ENCODE data around the gene LRMDA. TPM values are rescaled to one million over a fixed set of nuclear protein-coding genes. Genes with fewer than 3 reads are reported as not detected.

Gene LRMDA
- polyA plus RNA-seq, 3 donors: 39.8 to 59.6 (median 56.4) TPM

DNA sequence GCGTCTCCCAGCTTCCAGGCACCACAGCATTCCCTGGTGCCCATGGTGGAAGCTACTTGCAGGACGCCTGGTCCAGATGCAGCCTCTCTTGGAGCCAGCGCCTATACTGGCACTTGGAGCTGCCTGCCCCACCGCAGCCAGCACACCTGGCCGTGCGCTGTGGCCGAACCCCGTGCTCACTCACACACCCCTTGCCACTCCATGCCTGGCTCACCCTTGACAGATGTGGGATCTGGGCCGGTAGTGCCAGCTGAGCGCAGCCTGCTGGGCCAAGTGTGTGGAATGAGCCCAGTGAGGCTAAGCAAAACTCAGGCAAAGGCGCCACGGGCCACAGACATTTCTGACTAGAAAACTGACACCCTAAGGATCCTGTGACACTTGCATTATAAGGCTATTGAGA lies 884.8 kb downstream of the LRMDA start:
- Mint-ChIP-seq H3K27me3 (ENCODE audit: low read depth in 3 of 3) (peaks cover 0 to 2% (median 0%) of the 10 kb centered on the region in 3 donors), H3K27ac (no peak overlapping the region)

DNA sequence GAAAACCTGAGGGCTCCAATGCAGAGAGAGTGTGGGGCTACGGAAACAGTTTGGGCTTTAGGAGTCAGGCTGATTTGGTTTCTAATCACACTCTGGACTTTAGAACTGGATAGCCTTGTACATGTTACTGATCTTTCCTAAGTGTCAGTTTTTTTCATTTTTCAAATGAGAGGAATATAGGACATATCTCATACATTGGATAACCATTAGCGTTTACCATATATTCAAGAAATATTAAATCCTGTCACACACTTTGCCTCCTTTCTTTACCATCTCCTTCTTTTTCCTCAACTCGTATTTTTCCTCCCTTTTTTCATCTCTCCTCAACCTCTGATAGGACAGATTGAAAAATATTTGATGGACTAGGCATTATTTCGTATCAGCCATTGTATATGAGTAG lies 885.7 kb downstream of the LRMDA start:
- Histone ChIP-seq H3K4me1 (ENCODE audit: control insufficient read depth in 1 of 2, insufficient read depth in 2 of 2, low read length in 2 of 2) (peaks cover 13 to 15% of the 10 kb centered on the region in 2 donors), H3K36me3 (replicated peaks in 1 of 2; ENCODE audit: control insufficient read depth in 1 of 2, insufficient read depth in 2 of 2, low read length in 2 of 2) (no peaks in the 10 kb centered on the region), H3K9me3 (replicated peaks in 1 of 2; ENCODE audit: control insufficient read depth in 1 of 2, insufficient read depth in 1 of 2, low read length in 2 of 2) (no peaks in the 10 kb centered on the region), H3K4me3 (replicated peaks in 1 of 3; ENCODE audit: low read depth in 2 of 3, low read length in 3 of 3) (no peak overlapping the region), H3K27ac (ENCODE audit: low read depth in 1 of 2, low read length in 2 of 2) (no peak overlapping the region), H3K79me2 (ENCODE audit: insufficient read depth, low read length) (no peaks in the 10 kb centered on the region), H3K4me2 (replicated peaks; ENCODE audit: extremely low read depth, low read length, poor library complexity, severe bottlenecking) (no peak overlapping the region), H2AFZ (ENCODE audit: insufficient read depth, low read depth, low read length, poor library complexity, severe bottlenecking) (no peak overlapping the region), H4K20me1 (ENCODE audit: insufficient read depth, low read length) (no peaks in the 10 kb centered on the region), H3K27me3 (ENCODE audit: control insufficient read depth in 2 of 2, insufficient read depth in 2 of 2, low read length in 2 of 2) (no peaks in the 10 kb centered on the region), H3K9ac (ENCODE audit: insufficient read depth, low read length, poor library complexity, severe bottlenecking) (no peak overlapping the region)
- no peak for TF ChIP-seq CTCF (IDR thresholded peaks at IDR 0.05)
- DNase-seq: no peak
- Mint-ChIP-seq H3K36me3 (peaks cover 0 to 4% of the 10 kb centered on the region in 2 donors), H3K9me3 (peaks cover 0 to 6% (median 0%) of the 10 kb centered on the region in 7 donors), H3K27me3 (ENCODE audit: low read depth in 3 of 3) (peaks cover 0 to 2% (median 0%) of the 10 kb centered on the region in 3 donors), H3K4me1 (peaks cover 24% of the 10 kb centered on the region), H3K4me3 (no peak overlapping the region), H3K27ac (no peak overlapping the region)
- intact Hi-C loops (cut with micrococcal nuclease): no loop called here
- WGBS (ENCODE audit: insufficient coverage): 100% methylated on average over 1 of the region's 4 CpGs

More for the DNA sequence above, 884.8 kb downstream of the LRMDA start:
- WGBS (ENCODE audit: insufficient coverage): 100% methylated on average over 10 of the region's 12 CpGs
- Histone ChIP-seq H3K4me3 (replicated peaks in 1 of 3; ENCODE audit: low read depth in 2 of 3, low read length in 3 of 3) (no peak overlapping the region), H3K27ac (ENCODE audit: low read depth in 1 of 2, low read length in 2 of 2) (no peak overlapping the region), H4K20me1 (ENCODE audit: insufficient read depth, low read length) (no peaks in the 10 kb centered on the region), H3K4me1 (ENCODE audit: control insufficient read depth in 1 of 2, insufficient read depth in 2 of 2, low read length in 2 of 2) (peaks cover 13 to 16% of the 10 kb centered on the region in 2 donors), H3K79me2 (ENCODE audit: insufficient read depth, low read length) (no peaks in the 10 kb centered on the region), H3K9ac (ENCODE audit: insufficient read depth, low read length, poor library complexity, severe bottlenecking) (no peak overlapping the region), H3K9me3 (replicated peaks in 1 of 2; ENCODE audit: control insufficient read depth in 1 of 2, insufficient read depth in 1 of 2, low read length in 2 of 2) (no peaks in the 10 kb centered on the region), H3K27me3 (ENCODE audit: control insufficient read depth in 2 of 2, insufficient read depth in 2 of 2, low read length in 2 of 2) (no peaks in the 10 kb centered on the region), H2AFZ (ENCODE audit: insufficient read depth, low read depth, low read length, poor library complexity, severe bottlenecking) (no peak overlapping the region), H3K4me2 (replicated peaks; ENCODE audit: extremely low read depth, low read length, poor library complexity, severe bottlenecking) (no peak overlapping the region), H3K36me3 (replicated peaks in 1 of 2; ENCODE audit: control insufficient read depth in 1 of 2, insufficient read depth in 2 of 2, low read length in 2 of 2) (no peaks in the 10 kb centered on the region)
- Mint-ChIP-seq H3K4me3 (no peak overlapping the region), H3K4me1 (peaks cover 27% of the 10 kb centered on the region), H3K36me3 (peaks cover 0 to 4% of the 10 kb centered on the region in 2 donors), H3K9me3 (peaks cover 0 to 6% (median 0%) of the 10 kb centered on the region in 7 donors)
- intact Hi-C loops (cut with micrococcal nuclease): no loop called here
- no peak for TF ChIP-seq CTCF (IDR thresholded peaks at IDR 0.05)
- DNase-seq: no peak

Measured in CD14-positive monocyte (primary cell).